HG02798 (cell line): Measurements from ENCODE around the gene USP37.

ENCODE experiments used
- ATAC-seq: cut with Tn5 transposase; IDR thresholded peaks from one replicate; pipeline ENCODE4 v1.9.1; 2021; ENCODE audit warnings: mild to moderate bottlenecking; ENCODE audit not compliant: unreplicated experiment, poor library complexity

The USP37 gene

GRCh38 chr2:218568190-218569037 is at the start of gene USP37, which contains the start of gene CNOT9:
TSS of gene USP37 (minus strand) at chr2:218568351. CDS start at chr2:218558653, 9,698 bp downstream.
TSS of gene CNOT9 (plus strand) at chr2:218568839. CDS start at chr2:218568955, 116 bp downstream.
- ATAC-seq = peak; percentile 89

- ATAC-seq = no peak
These were observed 47.7 kb upstream of the USP37 start for GRCh38 chr2:218615868-218616315.

- ATAC-seq = no peak
These were observed 39.4 kb upstream of the USP37 start, which contains the start of gene PLCD4 for GRCh38 chr2:218607436-218608115. TSS of gene PLCD4 (plus strand) at chr2:218607899. CDS start at chr2:218615740, 7,841 bp downstream.

- no peak for ATAC-seq
These were observed 37.3 kb upstream of the USP37 start for GRCh38 chr2:218605432-218605831.

GRCh38 chr2:218585541-218585940 is 17.4 kb upstream of the USP37 start:
- ATAC-seq = no peak

- ATAC-seq = no peak
These were observed 16.1 kb upstream of the USP37 start for GRCh38 chr2:218583983-218584850.

GRCh38 chr2:218582076-218582475 is 13.9 kb upstream of the USP37 start:
- ATAC-seq = peak; percentile 76

- ATAC-seq = no peak
These were observed 10.2 kb upstream of the USP37 start for GRCh38 chr2:218578272-218578877.

GRCh38 chr2:218577482-218578220 is 9.5 kb upstream of the USP37 start:
- no peak for ATAC-seq

- ATAC-seq = no peak
These were observed 8.7 kb upstream of the USP37 start for GRCh38 chr2:218576854-218577253.

GRCh38 chr2:218570850-218571249 is 2.7 kb upstream of the USP37 start:
- ATAC-seq = no peak

GRCh38 chr2:218569661-218570500 is 1.7 kb upstream of the USP37 start:
- no peak for ATAC-seq

- peak; percentile 26 for ATAC-seq
These were observed 884 bp upstream of the USP37 start for GRCh38 chr2:218569038-218569431.

- ATAC-seq = peak; percentile 41
These were observed 358 bp downstream of the USP37 start for GRCh38 chr2:218567797-218568189.

- no peak for ATAC-seq
These were observed 1.9 kb downstream of the USP37 start for GRCh38 chr2:218566296-218566695.

GRCh38 chr2:218564056-218564455 is 4.1 kb downstream of the USP37 start:
- ATAC-seq = no peak

- ATAC-seq = no peak
These were observed 9.2 kb downstream of the USP37 start for GRCh38 chr2:218558986-218559385.

GRCh38 chr2:218557941-218558340 is 10.2 kb downstream of the USP37 start:
- no peak for ATAC-seq
